ENCODE results near the gene CASP10. TPM values are rescaled to one million over a fixed set of nuclear protein-coding genes. Genes with fewer than 3 reads are reported as not detected.
"Not testable (repeated sequence)": the region's sequence is repeated elsewhere in the genome, so short reads cannot be mapped to it uniquely, and the experiment has no call there.

CASP10 gene
- total RNA-seq, 2 experiments from 2014 or later: 18.3 to 22.6 TPM

DNA sequence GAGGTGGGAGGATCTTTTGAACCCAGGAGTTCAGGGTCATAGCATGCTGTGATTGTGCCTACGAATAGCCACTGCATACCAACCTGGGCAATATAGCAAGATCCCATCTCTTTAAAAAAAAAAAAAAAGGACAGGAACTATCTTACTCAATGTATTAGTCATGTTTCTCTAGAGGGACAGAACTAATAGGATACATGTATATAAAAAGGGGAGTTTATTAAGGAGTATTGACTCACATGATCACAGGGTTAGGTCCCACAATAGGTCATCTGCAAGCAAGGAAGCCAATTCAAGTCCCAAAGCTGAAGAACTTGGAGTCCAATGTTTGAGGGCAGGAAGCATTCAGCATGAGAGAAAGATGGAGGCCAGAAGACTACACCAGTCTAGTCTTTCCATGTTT is 18.8 kb upstream of the CASP10 start:
- Mint-ChIP-seq H3K27me3 (no peaks in the 10 kb centered on the region), H3K9me3 (peaks cover 13% of the 10 kb centered on the region), H3K27ac (no peak overlapping the region), H3K36me3 (ENCODE audit: low read depth) (peaks cover 72% of the 10 kb centered on the region), H3K4me3 (no peak overlapping the region), H3K4me1 (ENCODE audit: low read depth) (peaks cover 8% of the 10 kb centered on the region)
- DNase-seq (no peak), ATAC-seq (no peak)
- CTCF ChIA-PET: interaction anchor here (1.9 kb wide), 1 partner anchor 68 kb away, joined by 6 read pairs; no protein-coding TSS in a partner anchor
- TF ChIP-seq, protein P1, sequence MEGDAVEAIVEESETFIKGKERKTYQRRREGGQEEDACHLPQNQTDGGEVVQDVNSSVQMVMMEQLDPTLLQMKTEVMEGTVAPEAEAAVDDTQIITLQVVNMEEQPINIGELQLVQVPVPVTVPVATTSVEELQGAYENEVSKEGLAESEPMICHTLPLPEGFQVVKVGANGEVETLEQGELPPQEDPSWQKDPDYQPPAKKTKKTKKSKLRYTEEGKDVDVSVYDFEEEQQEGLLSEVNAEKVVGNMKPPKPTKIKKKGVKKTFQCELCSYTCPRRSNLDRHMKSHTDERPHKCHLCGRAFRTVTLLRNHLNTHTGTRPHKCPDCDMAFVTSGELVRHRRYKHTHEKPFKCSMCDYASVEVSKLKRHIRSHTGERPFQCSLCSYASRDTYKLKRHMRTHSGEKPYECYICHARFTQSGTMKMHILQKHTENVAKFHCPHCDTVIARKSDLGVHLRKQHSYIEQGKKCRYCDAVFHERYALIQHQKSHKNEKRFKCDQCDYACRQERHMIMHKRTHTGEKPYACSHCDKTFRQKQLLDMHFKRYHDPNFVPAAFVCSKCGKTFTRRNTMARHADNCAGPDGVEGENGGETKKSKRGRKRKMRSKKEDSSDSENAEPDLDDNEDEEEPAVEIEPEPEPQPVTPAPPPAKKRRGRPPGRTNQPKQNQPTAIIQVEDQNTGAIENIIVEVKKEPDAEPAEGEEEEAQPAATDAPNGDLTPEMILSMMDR (IDR thresholded peaks at IDR 0.05): no peak
- POLR2A ChIA-PET: interaction anchor here (1.5 kb wide), 1 partner anchor 32 kb away, joined by 4 read pairs; no protein-coding TSS in a partner anchor
- intact Hi-C loops (cut with micrococcal nuclease): no loop called here

DNA sequence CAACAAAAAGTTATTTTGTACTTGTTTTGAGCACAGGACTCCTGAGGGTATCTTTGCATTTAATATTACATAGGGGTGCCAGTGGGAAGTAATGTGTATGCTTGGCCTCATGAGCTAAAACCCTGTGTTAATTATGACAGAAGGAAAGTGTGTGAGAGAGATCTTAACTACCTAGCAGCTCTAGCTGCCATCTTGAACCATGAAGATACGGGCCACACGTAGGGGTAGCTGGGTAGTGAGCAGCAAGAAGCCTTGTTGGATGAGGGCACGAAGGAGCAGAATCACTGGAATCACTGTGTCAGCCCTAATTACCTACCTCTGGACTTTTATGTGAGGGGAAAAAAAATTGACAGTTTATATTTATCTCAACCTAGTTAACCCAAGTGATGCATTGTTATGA is 15.4 kb upstream of the CASP10 start:
- intact Hi-C loops (cut with micrococcal nuclease): no loop called here
- Mint-ChIP-seq H3K4me1 (ENCODE audit: low read depth) (peaks cover 4% of the 10 kb centered on the region), H3K27ac (no peak overlapping the region), H3K36me3 (ENCODE audit: low read depth) (peaks cover 50% of the 10 kb centered on the region), H3K9me3 (peaks cover 16% of the 10 kb centered on the region), H3K27me3 (no peaks in the 10 kb centered on the region), H3K4me3 (no peak overlapping the region)
- ChIA-PET POLR2A (interaction anchor here (1.8 kb wide), 1 partner anchor 10 kb away, joined by 5 read pairs; no protein-coding TSS in a partner anchor), CTCF (interaction anchor here (0.8 to 1.1 kb wide), 2 partner anchors 10 to 65 kb away, joined by 4 to 5 read pairs; no protein-coding TSS in a partner anchor)
- TF ChIP-seq, protein P1 (IDR thresholded peaks at IDR 0.05): no peak
- DNase-seq (no peak), ATAC-seq (no peak)

DNA sequence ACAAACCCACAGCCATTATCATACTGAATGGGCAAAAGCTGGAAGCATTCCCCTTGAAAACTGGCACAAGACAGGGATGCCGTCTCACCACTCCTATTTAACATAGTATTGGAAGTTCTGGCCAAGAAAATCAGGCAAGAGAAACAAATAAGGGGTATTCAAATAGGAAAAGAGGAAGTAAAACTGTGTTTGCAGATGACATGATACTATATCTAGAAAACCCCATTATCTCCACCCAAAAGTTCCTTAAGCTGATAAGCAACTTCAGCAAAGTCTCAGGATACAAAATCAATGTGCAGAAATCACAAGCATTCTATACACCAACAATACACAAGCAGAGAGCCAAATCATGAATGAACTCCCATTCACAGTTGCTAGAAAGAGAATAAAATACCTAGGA is 14.4 kb upstream of the CASP10 start:
- H3K27me3 Mint-ChIP-seq; DNase-seq; H3K27ac Mint-ChIP-seq; intact Hi-C loops (cut with micrococcal nuclease); ATAC-seq; H3K4me1 Mint-ChIP-seq (ENCODE audit: low read depth); H3K4me3 Mint-ChIP-seq: not testable (repeated sequence)
- Mint-ChIP-seq H3K36me3 (ENCODE audit: low read depth) (peaks cover 42% of the 10 kb centered on the region), H3K9me3 (peaks cover 16% of the 10 kb centered on the region)
- CTCF ChIA-PET: interaction anchor here (0.7 to 1.4 kb wide), 2 partner anchors 9 to 14 kb away, joined by 4 to 5 read pairs; no protein-coding TSS in a partner anchor
- POLR2A ChIA-PET: interaction anchor here (0.7 to 1.8 kb wide), 2 partner anchors 9 to 11 kb away, joined by 4 to 5 read pairs; no protein-coding TSS in a partner anchor

DNA sequence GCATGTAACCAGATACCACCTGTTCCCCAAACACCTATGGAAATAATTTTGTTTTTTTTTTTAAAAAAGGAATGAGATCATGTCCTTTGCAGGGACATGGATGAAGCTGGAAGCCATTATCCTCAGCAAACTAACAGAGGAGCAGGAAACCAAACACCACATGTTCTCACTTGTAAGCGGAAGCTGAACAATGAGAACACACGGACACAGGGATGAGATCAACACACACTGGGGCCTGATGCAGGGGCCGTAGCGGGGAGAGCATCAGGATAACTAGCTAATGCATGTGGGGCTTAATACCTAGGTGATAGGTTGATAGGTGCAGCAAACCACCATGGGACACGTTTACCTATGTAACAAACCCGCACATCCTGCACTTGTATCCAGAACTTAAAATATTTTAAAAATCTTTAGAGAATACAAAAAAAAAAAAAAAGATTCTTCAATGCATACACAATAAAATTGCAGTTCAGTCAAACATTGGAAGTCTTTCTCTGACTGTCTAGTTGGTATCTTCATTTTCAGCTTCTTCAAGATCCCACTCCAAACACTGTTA is 11.6 kb upstream of the CASP10 start:
- H3K4me1 Mint-ChIP-seq (ENCODE audit: low read depth): peaks cover 5% of the 10 kb centered on the region
- POLR2A ChIA-PET: interaction anchor here (1.3 kb wide), 1 partner anchor 62 kb away, joined by 3 read pairs; no protein-coding TSS in a partner anchor
- CTCF ChIA-PET: interaction anchor here (1.0 to 2.5 kb wide), 3 partner anchors 13 to 270 kb away, joined by 3 to 6 read pairs (median 5); no protein-coding TSS in a partner anchor
- H3K9me3 Mint-ChIP-seq: peaks cover 16% of the 10 kb centered on the region
- no peak for DNase-seq
- no peak overlapping the region for H3K4me3 Mint-ChIP-seq
- no peak for ATAC-seq
- H3K27me3 Mint-ChIP-seq: no peaks in the 10 kb centered on the region
- TF ChIP-seq, protein P1 (IDR thresholded peaks at IDR 0.05): no peak
- peaks cover 19% of the 10 kb centered on the region for H3K36me3 Mint-ChIP-seq (ENCODE audit: low read depth)
- H3K27ac Mint-ChIP-seq: no peak overlapping the region
- intact Hi-C loops (cut with micrococcal nuclease): no loop called here

DNA sequence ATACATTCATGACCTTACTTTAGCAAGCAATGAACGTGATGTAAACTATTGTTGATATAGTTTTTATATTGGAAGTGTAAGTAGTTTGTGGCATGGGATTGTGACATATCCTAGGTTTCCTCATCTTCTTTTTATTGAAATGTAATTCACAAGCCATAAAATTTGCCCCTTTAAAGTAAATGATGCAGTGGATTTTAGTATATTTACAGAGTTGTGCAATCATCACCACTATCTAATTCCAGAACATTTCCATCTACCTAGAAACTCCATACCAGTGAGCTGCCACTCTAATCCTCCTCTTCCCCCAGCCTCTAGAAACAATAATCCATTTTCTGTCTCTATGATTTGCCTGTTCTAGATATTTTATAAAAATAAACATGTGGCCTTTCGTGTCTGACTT is 10.7 kb upstream of the CASP10 start:
- ATAC-seq (no peak), DNase-seq (no peak)
- H3K4me3 Mint-ChIP-seq: no peak overlapping the region
- H3K9me3 Mint-ChIP-seq: peaks cover 16% of the 10 kb centered on the region
- H3K27me3 Mint-ChIP-seq: no peaks in the 10 kb centered on the region
- TF ChIP-seq, protein P1 (IDR thresholded peaks at IDR 0.05): no peak
- POLR2A ChIA-PET: interaction anchor here (1.3 kb wide), 1 partner anchor 61 kb away, joined by 3 read pairs; no protein-coding TSS in a partner anchor
- no peak overlapping the region for H3K27ac Mint-ChIP-seq
- CTCF ChIA-PET: interaction anchor here (1.0 kb wide), 1 partner anchor 60 kb away, joined by 5 read pairs; no protein-coding TSS in a partner anchor
- peaks cover 11% of the 10 kb centered on the region for H3K36me3 Mint-ChIP-seq (ENCODE audit: low read depth)
- H3K4me1 Mint-ChIP-seq (ENCODE audit: low read depth): peaks cover 6% of the 10 kb centered on the region
- intact Hi-C loops (cut with micrococcal nuclease): no loop called here
